PC-3 (cell line): ENCODE results near the gene LPAR1. TPM values are rescaled to one million over a fixed set of nuclear protein-coding genes. Genes with fewer than 3 reads are reported as not detected.

Experiments used
- ATAC-seq: fragments of 200-7000 bp; cut with Tn5 transposase; 2 replicates; pipeline ENCODE4 v1.9.1; 2020; ENCODE audit warnings: mild to moderate bottlenecking, moderate library complexity
- BruUV-seq: library from RNA; stranded (reverse); fragments of 400-500 nt; replicated peaks from 2 replicates; lab custom pipeline; 2021; lab: Mats Ljungman, UMichigan
- CTCF ChIA-PET: fragments of 300-600 bp; sonication (Branson Sonifier 250); formaldehyde crosslinking; loops from one replicate; lab custom pipeline; 2022; ENCODE audit warnings: antibody characterized with exemption; lab: Charles Lee
- POLR2A ChIA-PET: fragments of 300-600 bp; sonication (Branson Sonifier 250); formaldehyde crosslinking; loops from one replicate; lab custom pipeline; 2022; ENCODE audit warnings: antibody characterized with exemption; ENCODE audit not compliant: unreplicated experiment; lab: Charles Lee
- DNase-seq: peaks from one replicate; pipeline ENCODE4 v3.0.0-alpha.2; 2015
- H2AFZ ChIP-seq: fragments of 300-600 bp; sonication (generic); 2 replicates; pipeline ENCODE4 v1.6.0; 2016; ENCODE audit warnings: antibody characterized with exemption, low read length
- H3F3A ChIP-seq: fragments of 300-600 bp; sonication (generic); one replicate; pipeline ENCODE4 v1.6.0; 2017; ENCODE audit warnings: antibody characterized with exemption, low read length, control low read depth, mild to moderate bottlenecking; ENCODE audit not compliant: unreplicated experiment
- H3K27ac ChIP-seq: fragments of 300-600 bp; sonication (generic); 2 replicates; pipeline ENCODE4 v1.5.1; 2016; ENCODE audit warnings: mild to moderate bottlenecking, low read length
- H3K27me3 ChIP-seq: fragments of 300-600 bp; sonication (generic); 2 replicates; pipeline ENCODE4 v1.6.1; 2016; ENCODE audit warnings: low read length, mixed read lengths
- H3K36me3 ChIP-seq: fragments of 300-600 bp; sonication (generic); 2 replicates; pipeline ENCODE4 v1.6.1; 2016; ENCODE audit warnings: low read depth, mixed run types, low read length, mixed read lengths
- H3K4me1 ChIP-seq: fragments of 300-600 bp; sonication (generic); 2 replicates; pipeline ENCODE4 v1.5.1; 2016; ENCODE audit warnings: low read length; ENCODE audit not compliant: insufficient read depth
- H3K4me2 ChIP-seq: fragments of 300-600 bp; sonication (generic); 2 replicates; pipeline ENCODE4 v1.6.0; 2016; ENCODE audit warnings: low read length
- H3K4me3 ChIP-seq: fragments of 300-600 bp; sonication (generic); 2 replicates; pipeline ENCODE4 v1.5.1; 2016; ENCODE audit warnings: mild to moderate bottlenecking, low read length, mixed read lengths
- H3K79me2 ChIP-seq: fragments of 300-600 bp; sonication (generic); 2 replicates; pipeline ENCODE4 v1.6.1; 2017; ENCODE audit warnings: low read length, mixed read lengths
- H3K9ac ChIP-seq: fragments of 300-600 bp; sonication (generic); 2 replicates; pipeline ENCODE4 v1.6.0; 2016; ENCODE audit warnings: mild to moderate bottlenecking, low read length
- H3K9me2 ChIP-seq: fragments of 300-600 bp; sonication (generic); replicated peaks from 2 replicates; pipeline ENCODE4 v1.6.1; 2016; ENCODE audit warnings: mixed run types, low read length, mixed read lengths
- H3K9me3 ChIP-seq: fragments of 300-600 bp; sonication (generic); 2 replicates; pipeline ENCODE4 v1.6.1; 2016; ENCODE audit warnings: low read length, mixed read lengths
- H4K20me1 ChIP-seq: fragments of 300-600 bp; sonication (generic); 2 replicates; pipeline ENCODE4 v1.6.1; 2016; ENCODE audit warnings: low read length, mixed read lengths
- CTCF ChIP-seq: fragments of 300-600 bp; sonication (generic); conservative IDR thresholded peaks from 2 replicates; pipeline ENCODE4 v1.5.1; 2017; ENCODE audit warnings: antibody characterized with exemption, low read depth, mild to moderate bottlenecking, low read length
- EZH2 ChIP-seq: fragments of 300-600 bp; sonication (generic); IDR thresholded peaks from one replicate; pipeline ENCODE4 v1.6.1; 2017; ENCODE audit warnings: antibody characterized with exemption, mild to moderate bottlenecking, low read length; ENCODE audit not compliant: unreplicated experiment
- EZH2phosphoT487 ChIP-seq: fragments of 300-600 bp; sonication (generic); IDR thresholded peaks from 2 replicates; pipeline ENCODE4 v1.6.1; 2018; ENCODE audit warnings: mild to moderate bottlenecking, antibody characterized with exemption, low read length, borderline replicate concordance
- intact Hi-C: fragments of 100-400 bp; cut with micrococcal nuclease; formaldehyde crosslinking; loops from 2 replicates; pipeline ENCODE4 v1.9.0; 2023
- total RNA-seq: library from RNA; depleted of rRNA; stranded (reverse); fragments of >200 nt; gene quantifications from 2 replicates; pipeline ENCODE4 v1.2.3, GENCODE V29; 2014

LPAR1 gene
- total RNA-seq, 1 experiment from 2014 or later = 67.9 TPM

- H3K9ac ChIP-seq = no peak overlapping the region
- H3K4me1 ChIP-seq = no peaks in the 10 kb centered on the region
- no peak overlapping the region for H2AFZ ChIP-seq
- H3K4me2 ChIP-seq = no peak overlapping the region
- TF ChIP-seq EZH2 (no peak), EZH2phosphoT487 (no peak), CTCF (no peak)
- ChIA-PET POLR2A (no interaction called here), CTCF (no interaction called here)
- ATAC-seq (no peak), DNase-seq (no peak)
- H3F3A ChIP-seq = no peaks in the 10 kb centered on the region
- H3K27ac ChIP-seq = no peak overlapping the region
- no peaks in the 10 kb centered on the region for H3K9me2 ChIP-seq
- H3K36me3 ChIP-seq = no peaks in the 10 kb centered on the region
- intact Hi-C loops = no loop called here
- H3K27me3 ChIP-seq = no peaks in the 10 kb centered on the region
- BruUV-seq = no TSS peak
- H3K79me2 ChIP-seq = no peaks in the 10 kb centered on the region
- no peaks in the 10 kb centered on the region for H3K9me3 ChIP-seq
- H4K20me1 ChIP-seq = no peaks in the 10 kb centered on the region
- H3K4me3 ChIP-seq = no peak overlapping the region
Measured at GRCh38 chr9:111076519-111076918, 38.2 kb upstream of the LPAR1 start.

- H3K9ac ChIP-seq = no peak overlapping the region
- H3K9me2 ChIP-seq = no peaks in the 10 kb centered on the region
- no peaks in the 10 kb centered on the region for H3K36me3 ChIP-seq
- H3K9me3 ChIP-seq = no peaks in the 10 kb centered on the region
- H3K79me2 ChIP-seq = no peaks in the 10 kb centered on the region
- H3K4me1 ChIP-seq = no peaks in the 10 kb centered on the region
- CTCF ChIA-PET = no interaction called here
- POLR2A ChIA-PET = no interaction called here
- H3K27ac ChIP-seq = no peak overlapping the region
- H3K27me3 ChIP-seq = no peaks in the 10 kb centered on the region
- no peak for ATAC-seq
- DNase-seq = no peak
- H3K4me3 ChIP-seq = no peak overlapping the region
- H2AFZ ChIP-seq = no peak overlapping the region
- TF ChIP-seq EZH2phosphoT487 = no peak
- TF ChIP-seq EZH2 = no peak
- no peak for TF ChIP-seq CTCF
- intact Hi-C loops = no loop called here
- no peaks in the 10 kb centered on the region for H4K20me1 ChIP-seq
- BruUV-seq = no TSS peak
- no peaks in the 10 kb centered on the region for H3F3A ChIP-seq
- no peak overlapping the region for H3K4me2 ChIP-seq
Measured at GRCh38 chr9:111076042-111076441, 37.8 kb upstream of the LPAR1 start.

GRCh38 chr9:111074395-111074794, 36.1 kb upstream of the LPAR1 start:
- DNase-seq = no peak
- Histone ChIP-seq H3K79me2 (no peaks in the 10 kb centered on the region), H3K9me3 (no peaks in the 10 kb centered on the region), H3K4me3 (no peak overlapping the region), H3K27ac (no peak overlapping the region), H3K9me2 (no peaks in the 10 kb centered on the region), H2AFZ (no peak overlapping the region), H3K27me3 (no peaks in the 10 kb centered on the region), H3F3A (no peaks in the 10 kb centered on the region), H3K36me3 (no peaks in the 10 kb centered on the region), H3K4me2 (no peak overlapping the region), H4K20me1 (no peaks in the 10 kb centered on the region), H3K9ac (no peak overlapping the region), H3K4me1 (no peaks in the 10 kb centered on the region)
- intact Hi-C loops = no loop called here
- TF ChIP-seq EZH2phosphoT487 (no peak), CTCF (no peak)
- CTCF ChIA-PET = no interaction called here
- no peak for ATAC-seq
- POLR2A ChIA-PET = no interaction called here
- no TSS peak for BruUV-seq
